IMR-90 (cell line): ENCODE data around the gene PEX5L. TPM values are rescaled to one million over a fixed set of nuclear protein-coding genes. Genes with fewer than 3 reads are reported as not detected.
A peak's percentile ranks its signal among the peaks of the same experiment; 100 is the strongest.

ENCODE experiments used
- ATAC-seq: fragments of 200-7000 bp; cut with Tn5 transposase; 2 replicates; pipeline ENCODE4 v1.9.1; 2020; ENCODE audit warnings: low read depth, mild to moderate bottlenecking, moderate library complexity
- BruUV-seq: library from RNA; stranded (reverse); fragments of 400-500 nt; replicated peaks from 2 replicates; lab custom pipeline; 2021; lab: Mats Ljungman, UMichigan
- CTCF ChIA-PET: fragments of 300-600 bp; formaldehyde crosslinking; extraction: SDS; loops from one replicate; lab custom pipeline; 2021; ENCODE audit warnings: antibody characterized with exemption; lab: Yijun Ruan, JAX
- POLR2A ChIA-PET: fragments of 300-600 bp; sonication (Branson Sonifier 250); formaldehyde crosslinking; loops from one replicate; lab custom pipeline; 2022; ENCODE audit warnings: antibody characterized with exemption; ENCODE audit not compliant: unreplicated experiment; lab: Charles Lee
- DNase-seq: peaks from one replicate; pipeline ENCODE4 v3.0.0; 2013
- H2AFZ ChIP-seq: replicated peaks from 2 replicates; pipeline ENCODE3; 2013; ENCODE audit warnings: low read length, mild to moderate bottlenecking; ENCODE audit not compliant: poor library complexity
- H2AK5ac ChIP-seq: 2 replicates; pipeline ENCODE4 v1.6.1; 2013; ENCODE audit warnings: low read depth, low read length, inconsistent platforms
- H2AK9ac ChIP-seq: replicated peaks from 2 replicates; pipeline ENCODE3; 2013; ENCODE audit warnings: mild to moderate bottlenecking, low read depth, low read length, moderate library complexity; ENCODE audit not compliant: poor library complexity
- H2BK120ac ChIP-seq: 2 replicates; pipeline ENCODE4 v1.6.1; 2013; ENCODE audit warnings: low read depth, low read length, inconsistent platforms
- H2BK15ac ChIP-seq: 3 replicates; pipeline ENCODE4 v1.6.1; 2013; ENCODE audit warnings: low read depth, low read length, inconsistent platforms
- H2BK20ac ChIP-seq: 2 replicates; pipeline ENCODE4 v1.6.1; 2013; ENCODE audit warnings: low read depth, mild to moderate bottlenecking, inconsistent platforms, low read length, moderate library complexity
- H2BK5ac ChIP-seq: 2 replicates; pipeline ENCODE4 v1.6.1; 2013; ENCODE audit warnings: mild to moderate bottlenecking, low read depth, low read length, inconsistent platforms; ENCODE audit not compliant: poor library complexity, severe bottlenecking
- H3K14ac ChIP-seq: replicated peaks from 2 replicates; pipeline ENCODE4 v1.6.1; 2013; ENCODE audit warnings: low read depth, low read length, inconsistent platforms
- H3K18ac ChIP-seq: 2 replicates; pipeline ENCODE4 v1.6.1; 2013; ENCODE audit warnings: low read depth, low read length, control low read depth
- H3K23ac ChIP-seq: 2 replicates; pipeline ENCODE4 v1.6.1; 2013; ENCODE audit warnings: low read depth, low read length, inconsistent platforms
- H3K27ac ChIP-seq: 2 replicates; pipeline ENCODE4 v1.5.1; 2013; ENCODE audit warnings: mild to moderate bottlenecking, control low read depth, low read length; ENCODE audit not compliant: insufficient read depth
- H3K27me3 ChIP-seq: 2 replicates; pipeline ENCODE4 v1.6.1; 2013; ENCODE audit warnings: low read length; ENCODE audit not compliant: control insufficient read depth, insufficient read depth
- H3K36me3 ChIP-seq: 2 replicates; pipeline ENCODE4 v1.6.1; 2013; ENCODE audit warnings: low read length, mixed read lengths; ENCODE audit not compliant: control insufficient read depth, insufficient read depth
- H3K4ac ChIP-seq: 2 replicates; pipeline ENCODE4 v1.6.1; 2013; ENCODE audit warnings: low read depth, low read length, inconsistent platforms
- H3K4me1 ChIP-seq: 2 replicates; pipeline ENCODE4 v1.6.1; 2013; ENCODE audit warnings: low read length, mixed read lengths; ENCODE audit not compliant: control insufficient read depth, insufficient read depth
- H3K4me2 ChIP-seq: 2 replicates; pipeline ENCODE4 v1.6.1; 2013; ENCODE audit warnings: low read depth, mild to moderate bottlenecking, control low read depth, low read length, moderate library complexity
- H3K4me3 ChIP-seq: 2 replicates; pipeline ENCODE4 v1.5.1; 2013; ENCODE audit warnings: low read depth, mild to moderate bottlenecking, control low read depth, low read length, moderate library complexity; ENCODE audit not compliant: insufficient read depth
- H3K56ac ChIP-seq: 2 replicates; pipeline ENCODE4 v1.6.1; 2013; ENCODE audit warnings: low read length, inconsistent platforms; ENCODE audit not compliant: insufficient read depth; ENCODE audit errors: extremely low read depth
- H3K79me1 ChIP-seq, 2 experiments: 2 replicates each; pipeline ENCODE4 v1.6.1; 2013; ENCODE audit warnings: low read length in 2 of 2, inconsistent platforms in 1 of 2, low read depth in 1 of 2
- H3K9ac ChIP-seq: 2 replicates; pipeline ENCODE4 v1.6.1; 2013; ENCODE audit warnings: low read depth, low read length, control low read depth
- H3K9me1 ChIP-seq: 2 replicates; pipeline ENCODE4 v1.6.1; 2013; ENCODE audit warnings: low read length, inconsistent platforms; ENCODE audit not compliant: insufficient read depth
- H3K9me3 ChIP-seq: 2 replicates; pipeline ENCODE4 v1.6.1; 2013; ENCODE audit warnings: low read length; ENCODE audit not compliant: control insufficient read depth, insufficient read depth
- H4K20me1 ChIP-seq: 2 replicates; pipeline ENCODE4 v1.6.1; 2013; ENCODE audit warnings: low read length, inconsistent platforms; ENCODE audit not compliant: insufficient read depth
- H4K5ac ChIP-seq: 2 replicates; pipeline ENCODE4 v1.6.1; 2013; ENCODE audit warnings: mild to moderate bottlenecking, low read depth, low read length, control low read depth
- H4K8ac ChIP-seq, 2 experiments: 2 replicates each; pipeline ENCODE4 v1.6.1; 2013; ENCODE audit warnings: low read depth in 2 of 2, low read length in 2 of 2, control low read depth in 1 of 2, inconsistent platforms in 1 of 2
- H4K91ac ChIP-seq: 2 replicates; pipeline ENCODE4 v1.6.1; 2013; ENCODE audit warnings: low read depth, low read length, inconsistent platforms; ENCODE audit not compliant: insufficient read depth
- CEBPB ChIP-seq: IDR thresholded peaks from 2 replicates; pipeline ENCODE4 v1.6.1; 2012; ENCODE audit warnings: low read depth, low read length, improper control_type of control experiment
- ELK1 ChIP-seq: fragments of 150-350 bp; IDR thresholded peaks from 2 replicates; pipeline ENCODE4 v1.6.1; 2016; ENCODE audit warnings: low read depth, mild to moderate bottlenecking, low read length, moderate library complexity, borderline replicate concordance
- FOS ChIP-seq: fragments of 150-350 bp; IDR thresholded peaks from 2 replicates; pipeline ENCODE4 v1.6.1; 2016; ENCODE audit warnings: low read depth, low read length
- MXI1 ChIP-seq: IDR thresholded peaks from 2 replicates; pipeline ENCODE4 v1.6.1; 2012; ENCODE audit warnings: low read depth, mild to moderate bottlenecking, low read length, moderate library complexity, borderline replicate concordance
- POLR2A ChIP-seq: IDR thresholded peaks from 2 replicates; pipeline ENCODE4 v1.6.1; 2012; ENCODE audit warnings: mild to moderate bottlenecking, low read depth, low read length
- RAD21 ChIP-seq: IDR thresholded peaks from 2 replicates; pipeline ENCODE4 v1.6.1; 2012; ENCODE audit warnings: low read length, improper control_type of control experiment
- SMC3 ChIP-seq: fragments of 150-350 bp; IDR thresholded peaks from 2 replicates; pipeline ENCODE4 v1.6.1; 2016; ENCODE audit warnings: low read depth, mild to moderate bottlenecking, antibody characterized with exemption, low read length, moderate library complexity
- WGBS, 2 experiments: methylation state at CpG; one replicate each; pipeline versions ENCODE4 v1.1.5 to v1.1.7; 2013; ENCODE audit warnings: missing lambda C conversion rate in 2 of 2; ENCODE audit not compliant: insufficient read length in 1 of 2; ENCODE audit errors: extremely low coverage in 2 of 2; 5-methylcytosine and 5-hydroxymethylcytosine counted together
- dilution Hi-C: fragments of 300-500 bp; cut with HindIII; formaldehyde crosslinking; loops from one replicate; pipeline ENCODE4 v1.14.3; 2018; ENCODE audit warnings: low sequenced_read_pairs; ENCODE audit not compliant: unreplicated experiment
- in situ Hi-C: fragments of 300-500 bp; cut with MboI; formaldehyde crosslinking; loops from 3 replicates; pipeline ENCODE4 v1.14.3; 2019; ENCODE audit warnings: low sequenced_read_pairs, inconsistent platforms, mixed read lengths
- intact Hi-C: fragments of 100-400 bp; cut with micrococcal nuclease; formaldehyde crosslinking; loops from 2 replicates; pipeline ENCODE4 v1.10.0; 2022
- polyA plus RNA-seq, 3 experiments: library from polyadenylated mRNA; depleted of rRNA; stranded (reverse); fragments of >200 nt; gene quantifications; 2 replicates each; pipeline ENCODE4 v1.2.3, GENCODE V29; 2012; ENCODE audit warnings: low replicate concordance in 1 of 3
- total RNA-seq: library from RNA; depleted of rRNA; stranded (reverse); fragments of >200 nt; gene quantifications from 2 replicates; pipeline ENCODE4 v1.2.3, GENCODE V29; 2012

Gene PEX5L
- total and polyA plus RNA-seq, 2 of the 4 experiments (the other 2 are of a cell fraction): not detected

- TF ChIP-seq CEBPB (no peak), SMC3 (peak; percentile 44)
Measured at GRCh38 chr3:179852142-179852905, 184.4 kb downstream of the PEX5L start (continued).

- Histone ChIP-seq H3K9me1 (no peaks in the 10 kb centered on the region), H3K27ac (no peak overlapping the region), H3K9ac (no peak overlapping the region), H4K20me1 (no peaks in the 10 kb centered on the region), H2AK5ac (no peak overlapping the region), H3K4me3 (no peak overlapping the region), H3K56ac (no peak overlapping the region), H2BK20ac (no peak overlapping the region), H3K18ac (no peak overlapping the region), H3K27me3 (no peaks in the 10 kb centered on the region), H4K8ac (no peak overlapping the region), H3K4me1 (peaks cover 3% of the 10 kb centered on the region; the same call in 1 of the 2 replicates), H4K91ac (no peak overlapping the region), H2BK120ac (no peak overlapping the region), H3K79me1 (no peaks in the 10 kb centered on the region), H3K23ac (no peak overlapping the region), H3K14ac (no peak overlapping the region), H3K9me3 (no peaks in the 10 kb centered on the region), H2BK5ac (no peak overlapping the region), H3K4me2 (no peak overlapping the region), H3K4ac (no peak overlapping the region), H4K5ac (no peak overlapping the region), H2AFZ (no peak overlapping the region), H2AK9ac (no peak overlapping the region), H3K36me3 (no peaks in the 10 kb centered on the region), H2BK15ac (no peak overlapping the region)
- dilution Hi-C loops (no loop called here), in situ Hi-C loops (no loop called here), intact Hi-C loops (no loop called here)
- TF ChIP-seq SMC3 (no peak), CEBPB (no peak), MXI1 (no peak), ELK1 (no peak), FOS (no peak), POLR2A (no peak), RAD21 (no peak)
- ChIA-PET POLR2A (no interaction called here), CTCF (interaction anchor here (0.5 to 0.7 kb wide), 2 partner anchors 23 to 292 kb away, joined by 4 to 6 read pairs; no protein-coding TSS in a partner anchor)
- no TSS peak for BruUV-seq
- DNase-seq (no peak), ATAC-seq (no peak)
- WGBS, 2 experiments: no CpG with 5 or more reads among the region's 2 CpGs
Measured at GRCh38 chr3:179848711-179849110, 188.0 kb downstream of the PEX5L start.
